ENCODE measurements around the gene PHRF1.

DNA sequence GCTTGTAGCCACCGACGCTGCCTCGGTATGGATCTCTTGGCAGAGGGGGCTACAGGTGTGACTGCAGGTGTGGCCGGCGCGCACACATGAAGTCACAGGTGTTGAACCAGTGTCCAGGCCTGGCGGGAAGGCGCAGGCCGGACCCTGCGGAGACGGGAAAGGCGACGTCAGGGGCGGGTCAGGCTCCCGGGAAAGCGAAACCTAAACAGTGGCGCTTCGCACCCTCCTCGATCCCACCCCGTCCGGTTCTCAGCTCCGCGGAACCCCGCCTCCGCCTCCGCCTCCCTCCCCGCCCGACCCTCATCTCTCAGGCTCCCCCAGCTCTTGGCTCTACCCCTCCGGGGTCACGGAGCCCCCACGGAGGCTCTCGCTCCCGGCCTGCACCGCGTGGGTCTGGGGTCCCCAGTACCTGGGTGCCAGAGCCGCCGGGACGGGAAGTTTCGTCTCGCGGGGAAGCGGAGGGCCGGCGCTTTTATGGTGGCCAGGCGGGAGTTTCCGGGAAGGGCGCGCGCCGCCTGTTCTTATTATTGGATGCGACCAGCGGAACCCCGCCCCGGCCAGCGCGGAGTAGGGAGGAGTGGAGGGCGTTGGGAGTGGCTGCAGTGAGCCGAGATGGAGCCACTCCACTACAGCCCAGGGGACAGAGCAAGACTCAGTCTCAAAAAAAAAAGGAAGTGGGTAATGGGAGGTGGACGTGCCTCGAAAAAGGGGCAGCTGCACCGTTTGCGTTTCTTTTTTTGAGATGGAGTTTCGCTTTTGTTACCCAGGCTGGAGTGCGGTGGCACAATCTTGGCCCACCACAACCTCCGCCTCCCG is 39.4 kb downstream of the PHRF1 start, which contains the start of gene IRF7:
- TF ChIP-seq, protein P1, sequence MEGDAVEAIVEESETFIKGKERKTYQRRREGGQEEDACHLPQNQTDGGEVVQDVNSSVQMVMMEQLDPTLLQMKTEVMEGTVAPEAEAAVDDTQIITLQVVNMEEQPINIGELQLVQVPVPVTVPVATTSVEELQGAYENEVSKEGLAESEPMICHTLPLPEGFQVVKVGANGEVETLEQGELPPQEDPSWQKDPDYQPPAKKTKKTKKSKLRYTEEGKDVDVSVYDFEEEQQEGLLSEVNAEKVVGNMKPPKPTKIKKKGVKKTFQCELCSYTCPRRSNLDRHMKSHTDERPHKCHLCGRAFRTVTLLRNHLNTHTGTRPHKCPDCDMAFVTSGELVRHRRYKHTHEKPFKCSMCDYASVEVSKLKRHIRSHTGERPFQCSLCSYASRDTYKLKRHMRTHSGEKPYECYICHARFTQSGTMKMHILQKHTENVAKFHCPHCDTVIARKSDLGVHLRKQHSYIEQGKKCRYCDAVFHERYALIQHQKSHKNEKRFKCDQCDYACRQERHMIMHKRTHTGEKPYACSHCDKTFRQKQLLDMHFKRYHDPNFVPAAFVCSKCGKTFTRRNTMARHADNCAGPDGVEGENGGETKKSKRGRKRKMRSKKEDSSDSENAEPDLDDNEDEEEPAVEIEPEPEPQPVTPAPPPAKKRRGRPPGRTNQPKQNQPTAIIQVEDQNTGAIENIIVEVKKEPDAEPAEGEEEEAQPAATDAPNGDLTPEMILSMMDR (IDR thresholded peaks at IDR 0.05): peak in 1 of 4 experiments; percentile 1
- peak; percentile 66 to 68 for TF ChIP-seq POLR2A (IDR thresholded peaks at IDR 0.05)
